GM18951 (cell line): ENCODE measurements around the gene ZDHHC18.

Source experiments
- POLR2A ChIP-seq: IDR thresholded peaks from 4 replicates; pipeline ENCODE4 v1.6.1; 2011; ENCODE audit warnings: mild to moderate bottlenecking; ENCODE audit not compliant: insufficient read length, insufficient read depth; ENCODE audit errors: extremely low read depth
- in situ Hi-C: fragments of 300-500 bp; cut with MboI; formaldehyde crosslinking; loops from one replicate; pipeline ENCODE4 v1.12.0; 2022; ENCODE audit warnings: low sequenced_read_pairs, mixed read lengths, inconsistent platforms; ENCODE audit not compliant: unreplicated experiment

ZDHHC18 gene

DNA sequence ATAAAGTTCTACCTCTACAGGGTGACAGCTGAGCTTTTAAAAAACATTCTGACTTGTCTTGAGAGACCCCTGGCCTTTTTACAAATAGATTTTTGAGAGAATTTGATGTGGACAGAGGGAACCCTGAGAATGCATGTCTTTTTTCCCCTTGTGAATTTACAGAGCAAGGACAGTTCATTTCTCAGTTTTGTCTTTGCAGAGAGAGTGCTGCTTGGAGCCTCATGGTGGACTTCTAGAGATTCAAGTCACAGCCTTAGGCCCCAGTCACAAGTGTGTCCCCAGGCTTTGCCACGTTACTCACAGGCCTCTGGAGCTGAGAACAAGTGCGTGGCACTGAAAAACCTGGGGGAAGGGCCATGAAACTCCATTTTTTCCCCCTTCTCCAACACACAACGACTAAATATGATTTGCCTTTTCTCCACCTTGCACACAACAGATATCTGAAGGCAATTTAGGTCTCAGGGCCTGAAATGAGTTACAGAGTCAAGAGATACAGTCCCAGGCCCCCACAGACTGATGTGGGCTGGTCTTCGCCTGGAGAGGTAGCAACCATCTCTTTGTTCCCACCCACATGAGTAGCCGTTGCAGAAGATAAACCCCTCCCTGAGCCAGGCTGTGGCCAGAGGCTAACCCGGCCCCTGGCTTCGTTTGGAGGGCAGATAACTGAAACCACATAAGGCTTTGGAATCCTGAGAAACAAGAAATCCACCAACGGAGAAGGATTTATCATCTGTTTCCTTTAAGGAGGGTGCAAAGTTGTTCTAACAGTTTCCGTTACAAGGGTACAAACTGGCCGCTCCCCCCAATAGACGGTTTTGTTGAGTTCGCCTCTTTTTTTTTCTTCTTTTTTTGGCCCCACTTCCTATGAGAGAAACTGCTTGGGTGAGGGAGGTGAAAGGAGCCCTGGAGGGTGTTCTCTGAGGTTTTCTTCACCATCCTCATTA lies 39.8 kb upstream of the ZDHHC18 start:
- in situ Hi-C loops, result no loop called here
- TF ChIP-seq POLR2A, result no peak

DNA sequence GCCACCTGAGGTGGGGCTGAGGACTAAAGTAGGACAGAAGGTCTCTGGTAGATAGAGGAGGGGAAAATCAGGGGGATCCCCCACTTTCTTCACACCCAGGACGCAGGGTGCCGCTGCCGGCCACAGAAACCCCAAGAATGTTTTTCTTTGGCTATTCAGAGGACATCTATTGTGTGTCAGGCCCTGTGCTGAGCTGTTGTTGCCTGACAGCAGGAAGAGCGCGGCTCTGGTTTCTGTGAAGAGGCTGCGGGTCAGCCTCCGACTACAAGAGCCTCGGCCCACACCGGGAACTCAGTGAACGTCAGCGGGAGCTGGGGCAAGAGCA lies 39.1 kb upstream of the ZDHHC18 start:
- no peak for TF ChIP-seq POLR2A
- in situ Hi-C loops, result no loop called here

DNA sequence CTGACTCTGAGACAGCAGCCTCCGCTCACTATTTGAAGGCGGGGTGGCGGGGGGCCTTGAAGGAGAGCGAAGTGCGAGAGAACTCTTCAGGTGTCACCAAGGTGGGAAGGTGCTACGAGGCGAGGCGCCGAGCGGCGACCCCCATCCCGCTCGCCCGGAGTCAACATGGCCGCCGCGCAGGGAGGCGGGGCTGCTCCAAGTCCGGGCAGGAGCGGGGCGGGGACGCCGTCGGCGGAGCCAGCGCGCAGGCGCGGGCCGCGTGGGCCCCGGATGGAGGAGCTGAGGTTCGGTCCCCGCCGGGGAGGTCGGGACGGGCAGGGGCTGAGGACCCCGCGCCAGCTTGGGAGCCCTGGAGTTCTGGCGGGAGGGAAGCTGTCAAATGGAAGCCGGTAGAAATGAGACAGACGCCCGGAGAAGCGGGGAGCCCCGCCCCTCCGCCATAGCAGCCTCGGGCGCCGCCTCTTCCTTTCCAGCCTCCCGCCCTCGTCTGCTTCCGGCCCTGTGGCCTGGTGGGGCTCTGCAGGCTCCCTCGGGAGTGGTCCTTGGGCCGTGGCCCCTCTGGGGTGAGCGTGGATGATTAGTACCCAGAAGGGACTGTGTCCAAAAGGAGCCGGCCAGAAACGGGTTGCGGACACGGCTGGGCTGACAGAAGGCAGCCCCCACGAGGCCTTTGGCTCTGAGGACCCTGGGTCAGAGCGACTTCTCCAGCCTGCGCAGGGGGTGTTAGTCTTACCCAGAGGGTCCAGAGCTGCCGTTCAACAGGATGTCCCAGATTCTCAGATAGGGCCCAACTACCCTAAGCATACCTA lies 38.6 kb upstream of the ZDHHC18 start, which contains the start of gene PIGV:
Gene PIGV (plus strand): TSS at position 245 of the 809 bp plus-strand sequence. CDS start 2,866 bp downstream, outside the sequence.
- in situ Hi-C loops, result no loop called here
- TF ChIP-seq POLR2A, result peak; percentile 91

DNA sequence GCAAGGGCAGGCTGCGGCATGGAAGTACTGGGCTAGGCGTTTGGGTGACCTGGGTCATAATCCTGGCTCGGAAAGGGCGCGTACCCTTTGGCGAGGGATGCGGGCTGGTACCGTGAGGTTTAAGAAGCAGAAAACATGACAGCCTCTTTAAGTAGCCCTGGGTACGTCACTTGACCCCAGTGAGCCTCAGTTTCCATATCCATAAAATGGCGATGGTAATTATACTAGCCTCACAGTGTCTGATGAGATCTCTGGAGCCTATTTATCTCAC lies 38.0 kb upstream of the ZDHHC18 start:
- in situ Hi-C loops, result no loop called here
- no peak for TF ChIP-seq POLR2A

DNA sequence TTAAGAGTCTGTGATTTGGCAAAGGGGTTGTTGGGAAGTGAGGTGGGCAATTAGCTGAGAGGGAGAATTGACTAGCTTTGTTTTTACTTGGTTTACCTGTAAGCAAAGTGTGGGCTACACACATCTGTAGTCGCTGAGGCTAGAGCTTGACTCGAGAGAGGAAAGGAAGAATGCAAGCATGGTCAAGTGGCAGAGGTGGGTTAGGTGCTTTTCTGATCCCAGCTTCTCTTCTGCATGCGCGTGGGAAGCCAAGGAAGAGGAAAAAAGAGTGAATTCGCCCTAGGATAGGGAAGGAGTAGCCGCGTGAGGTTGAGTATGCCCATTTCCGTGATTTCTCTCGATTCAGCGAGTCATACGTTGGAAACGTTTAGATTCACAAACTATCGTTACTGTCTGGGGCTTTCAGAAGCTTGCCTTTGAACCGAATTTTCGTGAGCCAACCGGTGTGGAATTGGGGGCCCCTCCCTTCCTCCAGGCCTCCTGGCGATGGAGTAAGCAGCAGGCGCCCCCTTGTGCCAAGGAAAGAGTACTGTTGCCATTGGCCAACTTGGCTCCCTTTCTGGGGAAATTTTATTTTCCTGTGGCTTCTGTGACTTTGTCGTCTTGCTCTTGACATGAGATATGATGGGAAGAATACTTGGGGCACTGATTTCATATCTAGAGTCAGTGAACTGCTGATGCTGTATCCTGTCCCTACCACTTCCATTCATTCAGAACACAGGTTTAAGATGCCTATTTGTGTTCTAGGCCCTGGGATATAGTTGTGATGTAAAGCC lies 37.5 kb upstream of the ZDHHC18 start:
- TF ChIP-seq POLR2A, result peak; percentile 38
- in situ Hi-C loops, result no loop called here

DNA sequence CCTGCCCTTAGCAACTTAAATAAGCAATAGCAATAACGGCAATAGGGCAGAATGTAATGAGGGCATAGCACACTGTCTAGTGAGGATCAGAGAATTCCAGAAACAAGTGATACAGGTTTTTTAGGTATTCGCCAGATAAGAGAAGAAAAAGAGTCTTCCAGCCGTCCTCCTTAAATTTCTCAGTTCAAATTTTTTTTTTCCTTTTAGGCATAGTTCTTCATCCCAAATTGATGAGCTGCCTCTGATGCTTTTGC lies 36.9 kb upstream of the ZDHHC18 start:
- in situ Hi-C loops, result no loop called here
- TF ChIP-seq POLR2A, result no peak

DNA sequence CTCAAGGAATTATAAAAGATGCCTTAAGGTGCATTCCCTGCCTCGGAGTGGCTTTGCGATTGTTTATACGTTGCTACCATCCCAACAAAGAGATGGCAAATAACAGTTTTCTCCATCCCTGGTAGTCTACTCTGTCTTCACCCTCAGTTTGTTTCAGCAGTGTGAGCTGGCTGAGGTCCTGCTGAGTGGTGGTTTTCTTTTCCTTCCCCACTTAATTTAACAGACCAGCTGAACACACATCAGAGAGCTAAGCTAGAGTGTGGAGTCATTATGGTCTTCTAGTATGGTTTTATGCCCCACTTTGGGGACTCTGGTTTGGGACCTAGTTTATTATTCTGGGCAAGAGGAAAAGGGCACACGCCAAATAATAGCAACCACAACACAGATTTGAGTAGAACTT lies 36.6 kb upstream of the ZDHHC18 start:
- TF ChIP-seq POLR2A, result no peak

DNA sequence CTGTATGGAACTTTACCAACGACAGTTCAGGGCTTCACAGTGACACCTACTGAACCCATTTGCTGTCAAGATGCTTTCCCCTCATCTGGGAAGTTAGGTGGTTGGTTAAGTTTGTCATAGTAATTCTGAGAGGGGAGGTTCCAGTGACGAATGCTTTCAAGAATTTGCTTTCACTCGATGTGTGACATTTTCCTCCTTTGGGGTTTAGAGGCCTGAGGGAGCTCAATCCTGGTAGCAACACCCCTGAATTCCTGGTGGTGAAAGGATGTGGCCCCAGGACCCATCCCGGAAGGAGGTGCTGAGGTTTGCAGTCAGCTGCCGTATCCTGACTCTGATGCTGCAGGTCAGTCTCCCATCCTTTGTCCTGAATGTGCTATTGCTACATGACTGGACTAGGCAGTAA lies 35.9 kb upstream of the ZDHHC18 start:
- in situ Hi-C loops, result loop anchor here (10.0 kb wide), 1 partner anchor 186 kb away; no protein-coding TSS in a partner anchor
- no peak for TF ChIP-seq POLR2A

More for the DNA sequence above, 36.6 kb upstream of the ZDHHC18 start:
- in situ Hi-C loops, result loop anchor here (10.0 kb wide), 1 partner anchor 185 kb away; no protein-coding TSS in a partner anchor

DNA sequence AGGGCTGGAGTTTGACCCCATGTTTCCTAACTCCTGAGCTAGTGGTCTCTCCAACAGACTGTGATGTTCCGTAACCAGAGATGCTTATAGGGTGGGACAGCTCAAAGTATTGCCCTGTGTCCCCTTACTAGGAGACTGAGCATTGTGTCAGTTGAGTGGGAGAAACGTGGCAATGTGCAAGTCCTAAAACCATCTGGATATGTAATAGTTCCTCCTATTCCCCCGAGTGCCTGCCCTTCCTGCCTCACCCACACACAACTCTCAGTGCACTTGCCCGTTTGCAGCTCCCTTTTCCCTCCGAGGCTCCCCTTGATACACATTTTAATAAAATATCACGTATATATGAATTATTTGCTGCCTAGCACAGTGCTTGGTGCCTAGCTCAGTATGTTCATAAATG lies 35.3 kb upstream of the ZDHHC18 start:
- in situ Hi-C loops, result loop anchor here (10.0 kb wide), 1 partner anchor 186 kb away; no protein-coding TSS in a partner anchor
- no peak for TF ChIP-seq POLR2A

DNA sequence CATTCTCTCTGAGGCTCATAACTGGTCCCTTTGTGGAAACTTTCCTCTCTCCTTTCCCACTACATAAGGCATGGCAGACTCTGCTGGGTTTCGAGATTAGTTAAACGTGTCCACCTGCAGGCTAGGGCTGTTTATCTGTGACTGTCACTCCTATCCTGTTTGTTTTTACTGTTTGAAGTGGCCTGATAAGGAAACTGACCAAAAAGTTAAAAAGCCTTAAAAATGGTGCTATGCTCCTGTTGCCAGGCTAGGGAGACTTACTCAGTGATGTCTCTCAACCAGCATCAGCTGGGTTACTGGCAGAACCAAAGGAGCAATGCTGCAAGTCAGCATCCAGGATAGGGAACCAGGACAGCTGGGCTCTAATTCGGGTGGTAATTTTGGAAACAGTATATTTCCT lies 34.9 kb upstream of the ZDHHC18 start:
- TF ChIP-seq POLR2A, result no peak
- in situ Hi-C loops, result loop anchor here (10.0 kb wide), 1 partner anchor 187 kb away; no protein-coding TSS in a partner anchor

DNA sequence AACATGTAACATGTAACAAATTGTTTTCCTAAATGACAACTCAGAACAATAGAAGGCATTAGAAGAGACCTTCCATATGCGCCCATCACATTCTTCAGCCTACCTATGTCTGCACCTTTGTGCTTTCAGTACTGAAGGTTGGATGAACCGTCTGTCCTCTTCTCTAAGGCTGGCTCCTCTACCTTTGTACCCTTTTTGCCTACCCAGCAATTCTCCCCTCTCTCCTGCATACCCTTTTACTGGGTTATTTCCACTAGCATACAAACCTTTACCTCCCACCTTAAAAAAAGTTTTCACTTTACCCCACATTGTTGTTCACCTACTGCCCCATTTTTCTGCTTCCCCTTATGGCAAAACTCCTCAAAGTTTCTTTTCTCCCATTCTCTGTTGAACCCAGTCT lies 33.6 kb upstream of the ZDHHC18 start:
- TF ChIP-seq POLR2A, result no peak
- in situ Hi-C loops, result loop anchor here (10.0 kb wide), 1 partner anchor 188 kb away; no protein-coding TSS in a partner anchor

DNA sequence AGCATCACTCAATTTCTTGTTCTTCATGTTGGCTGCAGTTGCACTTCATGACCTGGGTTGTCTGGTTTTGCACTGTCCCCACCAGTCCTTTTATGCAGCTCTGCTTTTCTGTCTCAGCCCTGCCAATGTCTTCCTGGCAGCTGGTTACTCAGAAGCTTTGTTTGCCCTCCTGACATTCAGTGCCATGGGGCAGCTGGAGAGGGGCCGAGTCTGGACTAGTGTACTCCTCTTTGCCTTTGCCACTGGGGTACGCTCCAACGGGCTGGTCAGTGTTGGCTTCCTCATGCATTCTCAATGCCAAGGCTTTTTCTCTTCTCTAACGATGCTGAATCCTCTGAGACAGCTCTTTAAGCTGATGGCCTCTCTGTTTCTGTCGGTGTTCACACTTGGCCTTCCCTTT lies 32.1 kb upstream of the ZDHHC18 start:
- TF ChIP-seq POLR2A, result no peak
- in situ Hi-C loops, result loop anchor here (10.0 kb wide), 1 partner anchor 190 kb away; no protein-coding TSS in a partner anchor

DNA sequence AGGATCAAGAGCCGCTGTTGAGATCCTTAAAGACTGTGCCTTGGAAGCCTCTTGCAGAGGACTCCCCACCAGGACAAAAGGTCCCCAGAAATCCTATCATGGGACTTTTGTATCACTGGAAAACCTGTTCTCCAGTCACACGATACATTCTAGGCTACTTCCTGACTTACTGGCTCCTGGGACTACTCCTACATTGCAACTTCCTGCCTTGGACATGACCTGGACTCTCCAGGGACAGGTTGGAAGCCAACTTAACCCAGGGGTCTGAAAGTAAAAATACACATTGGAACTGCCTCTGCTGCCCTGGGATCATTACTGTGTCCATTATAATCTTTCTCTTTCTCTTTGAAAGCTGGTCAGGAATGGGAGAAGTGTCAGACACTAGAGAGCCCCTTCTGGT lies 28.9 kb upstream of the ZDHHC18 start:
- in situ Hi-C loops, result loop anchor here (10.0 kb wide), 1 partner anchor 193 kb away; no protein-coding TSS in a partner anchor
- TF ChIP-seq POLR2A, result no peak
